GM21390 (cell line): ENCODE results near the gene HS3ST2.
"Not testable (repeated sequence)": the region's sequence is repeated elsewhere in the genome, so short reads cannot be mapped to it uniquely, and the experiment has no call there.

Experiments used
- ATAC-seq: cut with Tn5 transposase; IDR thresholded peaks from one replicate; pipeline ENCODE4 v1.9.1; 2021; ENCODE audit not compliant: unreplicated experiment

HS3ST2 gene

GRCh38 chr16:22929461-22929860 is 115.5 kb downstream of the HS3ST2 start:
- ATAC-seq = no peak

DNA sequence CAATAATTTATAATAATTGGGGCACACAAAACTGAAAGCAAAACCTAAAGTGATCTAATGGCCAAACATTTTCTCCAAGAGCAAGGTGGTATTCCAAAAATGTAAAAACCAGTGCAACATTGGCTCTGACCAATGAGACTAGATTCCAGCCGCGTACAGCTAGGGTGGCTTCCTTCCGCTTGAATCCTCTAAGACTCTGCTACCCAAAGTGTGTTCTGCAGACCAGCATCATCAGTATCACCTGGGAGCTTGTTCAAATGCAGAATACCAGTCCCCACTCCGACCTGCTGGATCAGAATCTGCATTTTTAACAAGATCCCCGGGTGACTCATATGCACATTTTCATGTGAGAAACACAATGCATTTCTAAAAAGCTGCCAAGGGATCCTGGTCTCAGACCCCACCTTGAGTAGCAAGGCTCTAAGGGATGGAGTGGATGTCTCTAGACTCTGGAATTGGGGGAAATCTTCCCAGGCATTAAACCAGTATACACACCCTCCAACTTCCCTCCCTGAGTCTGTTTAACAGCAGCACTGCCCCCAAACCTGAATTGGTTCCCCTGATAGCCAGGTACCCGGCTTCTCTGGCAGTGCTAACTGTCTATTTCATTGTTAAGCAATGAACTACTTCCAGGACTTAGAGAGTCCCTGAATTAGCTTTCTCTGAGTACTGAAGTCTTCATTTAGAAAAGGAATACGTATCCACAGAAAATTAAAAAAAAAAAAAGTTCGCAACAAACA is 118.2 kb downstream of the HS3ST2 start:
- no peak for ATAC-seq

- ATAC-seq = no peak
These were observed 119.2 kb downstream of the HS3ST2 start for GRCh38 chr16:22933173-22933572.

DNA sequence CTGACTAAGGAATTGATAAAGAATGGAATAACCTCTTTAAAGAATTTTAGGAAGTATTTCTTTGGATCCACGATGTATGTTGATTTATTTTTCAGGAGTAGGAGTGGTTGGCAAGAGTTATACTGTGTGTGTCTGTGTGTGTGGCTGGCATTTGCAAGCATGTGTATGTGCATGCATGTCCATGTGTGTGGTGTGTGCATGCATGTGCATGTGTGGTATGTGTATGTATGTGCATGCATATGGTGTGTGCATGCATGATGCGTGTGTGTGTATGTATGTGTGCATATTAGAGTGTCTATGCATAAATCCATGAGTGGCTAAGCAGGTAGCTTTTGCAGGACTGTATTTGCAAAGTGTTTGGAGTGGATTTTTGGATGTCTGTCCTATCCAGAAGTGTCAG is 120.8 kb downstream of the HS3ST2 start:
- no peak for ATAC-seq

DNA sequence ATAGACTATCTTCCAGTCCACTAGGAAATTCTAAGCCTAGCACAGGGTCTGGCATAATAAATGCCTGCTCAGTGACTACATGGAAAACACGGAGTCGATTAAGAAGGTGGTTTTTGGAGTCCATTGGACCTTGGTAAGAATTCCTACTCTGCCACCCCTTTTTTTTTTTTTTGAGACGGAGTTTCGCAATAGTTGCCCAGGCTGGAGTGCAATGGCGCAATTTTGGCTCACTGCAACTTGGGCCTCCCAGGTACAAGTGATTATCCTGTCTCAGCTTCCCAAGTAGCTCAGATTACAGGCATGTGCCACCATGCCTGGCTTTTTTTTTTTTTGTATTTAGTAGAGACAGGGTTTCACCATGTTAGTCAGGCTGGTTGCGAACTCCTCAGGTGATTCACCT is 123.2 kb downstream of the HS3ST2 start:
- ATAC-seq = no peak

DNA sequence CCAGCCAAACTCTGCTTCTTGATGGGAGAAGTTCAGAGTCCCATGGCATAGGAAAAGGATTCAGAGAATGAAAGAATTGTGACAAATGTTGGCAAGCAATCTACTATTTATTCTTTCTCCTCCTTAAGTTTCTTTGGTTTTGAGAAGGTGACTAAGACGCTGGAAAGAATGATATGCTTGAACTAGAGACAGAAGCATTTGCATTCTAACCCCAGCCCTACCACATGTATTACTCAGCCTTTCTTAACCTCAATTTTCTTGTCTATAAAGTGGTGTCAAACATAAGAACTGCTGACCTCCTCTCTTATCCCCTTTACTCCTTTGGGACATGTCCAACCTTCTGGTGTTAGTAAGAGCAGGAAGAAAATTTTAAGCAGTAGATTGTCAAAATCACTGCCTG is 124.7 kb downstream of the HS3ST2 start:
- no peak for ATAC-seq

DNA sequence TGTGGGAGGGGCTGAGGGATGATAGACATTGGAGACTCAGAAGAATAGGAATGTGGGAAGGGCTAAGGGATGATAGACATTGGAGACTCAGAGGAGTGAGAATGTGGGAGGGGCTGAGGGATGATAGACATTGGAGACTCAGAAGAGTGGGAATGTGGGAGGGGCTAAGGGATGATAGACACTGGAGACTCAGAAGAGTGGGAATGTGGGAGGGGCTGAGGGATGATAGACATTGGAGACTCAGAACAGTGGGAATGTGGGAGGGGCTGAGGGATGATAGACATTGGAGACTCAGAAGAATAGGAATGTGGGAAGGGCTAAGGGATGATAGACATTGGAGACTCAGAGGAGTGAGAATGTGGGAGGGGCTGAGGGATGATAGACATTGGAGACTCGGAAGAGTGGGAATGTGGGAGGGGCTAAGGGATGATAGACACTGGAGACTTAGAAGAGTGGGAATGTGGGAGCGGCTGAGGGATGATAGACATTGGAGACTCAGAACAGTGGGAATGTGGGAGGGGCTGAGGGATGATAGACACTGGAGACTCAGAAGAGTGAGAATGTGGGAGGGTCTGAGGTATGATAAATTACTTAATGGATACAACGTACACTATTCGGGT is 125.9 kb downstream of the HS3ST2 start:
- ATAC-seq = not testable (repeated sequence)

DNA sequence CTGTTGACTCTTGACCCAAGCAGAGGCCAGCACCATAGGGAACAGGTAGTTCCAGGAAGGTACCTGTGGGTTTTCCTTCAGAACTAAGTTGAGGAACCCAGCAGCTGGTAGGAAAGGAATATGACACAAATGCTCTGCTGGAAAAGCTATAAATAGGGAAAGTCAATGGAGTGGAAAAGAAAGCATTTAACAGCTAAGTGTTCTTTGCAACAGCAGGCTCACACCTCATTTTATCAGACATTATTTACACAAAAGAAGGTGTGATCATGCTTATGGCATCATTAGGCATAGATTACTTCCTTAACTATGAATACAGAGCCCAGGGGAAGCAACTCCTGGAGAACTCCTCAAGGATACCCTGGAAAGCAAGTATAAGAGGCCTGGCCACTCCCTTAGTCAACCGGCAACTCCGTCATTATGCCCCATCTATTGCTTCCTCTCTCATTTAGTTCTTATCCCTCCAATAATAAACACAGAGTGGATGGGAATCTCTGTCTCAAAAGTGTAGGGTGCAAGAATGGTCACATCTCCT is 128.1 kb downstream of the HS3ST2 start:
- ATAC-seq = no peak

- no peak for ATAC-seq
These were observed 128.8 kb downstream of the HS3ST2 start for GRCh38 chr16:22942811-22943210.

DNA sequence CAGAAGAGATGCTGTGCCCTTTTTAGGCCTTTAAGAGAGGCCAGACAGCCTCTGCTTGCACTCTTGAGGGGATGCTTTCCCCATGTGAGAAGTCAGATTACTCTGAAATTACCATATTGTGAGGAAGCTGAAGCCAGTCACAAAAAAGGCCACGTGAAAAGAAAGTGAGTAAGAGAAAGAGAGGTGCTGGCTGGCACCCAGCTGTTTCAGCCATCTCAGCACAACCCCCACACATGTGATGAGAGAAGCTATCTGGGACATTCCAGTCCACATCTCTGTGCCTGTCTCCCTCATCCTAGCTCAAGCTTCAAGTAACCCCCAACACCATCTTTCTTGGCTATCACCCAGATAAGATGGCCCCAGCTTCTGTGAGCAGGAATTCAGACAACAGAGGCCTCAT is 131.4 kb downstream of the HS3ST2 start:
- ATAC-seq = no peak

- no peak for ATAC-seq
These were observed 132.5 kb downstream of the HS3ST2 start for GRCh38 chr16:22946433-22946832.

GRCh38 chr16:22948058-22948602 is 134.2 kb downstream of the HS3ST2 start:
- ATAC-seq = no peak

DNA sequence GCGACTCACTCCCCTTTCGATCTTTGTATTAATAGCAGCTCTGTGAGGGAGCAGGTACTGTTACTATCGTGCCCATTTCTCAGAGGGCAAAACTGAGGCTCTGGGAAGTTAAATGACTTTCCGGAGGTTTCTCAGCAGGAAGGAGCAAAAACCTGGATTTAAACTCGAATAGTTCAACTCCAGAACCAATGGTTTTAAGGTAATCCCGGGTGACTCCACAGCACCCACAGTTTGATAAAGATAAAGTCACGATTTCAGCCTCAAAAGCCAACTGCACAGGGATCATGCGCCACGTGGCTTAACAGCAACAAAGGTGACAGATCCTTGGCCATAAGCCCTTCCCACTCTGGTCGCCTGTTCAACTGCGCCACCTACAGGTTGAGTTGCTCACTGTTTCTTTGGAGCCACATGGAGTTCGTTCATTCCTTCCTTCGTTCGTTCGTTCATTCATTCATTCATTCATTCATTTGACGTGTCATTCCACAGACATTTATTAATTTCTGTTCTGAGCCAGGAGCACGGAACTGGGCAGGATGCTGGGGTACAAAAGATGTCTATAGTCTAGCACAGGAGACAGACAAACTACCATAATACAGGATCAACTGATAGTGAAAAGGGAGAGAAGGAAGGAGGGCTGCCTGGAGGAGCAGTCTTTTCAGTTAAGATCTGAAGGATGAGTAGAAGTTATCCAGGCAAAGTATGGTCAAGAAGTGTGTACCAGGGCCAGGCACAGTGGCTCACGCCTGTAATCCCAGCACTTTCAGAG is 134.8 kb downstream of the HS3ST2 start:
- ATAC-seq = no peak

GRCh38 chr16:22955461-22956070 is 141.6 kb downstream of the HS3ST2 start:
- ATAC-seq = no peak

DNA sequence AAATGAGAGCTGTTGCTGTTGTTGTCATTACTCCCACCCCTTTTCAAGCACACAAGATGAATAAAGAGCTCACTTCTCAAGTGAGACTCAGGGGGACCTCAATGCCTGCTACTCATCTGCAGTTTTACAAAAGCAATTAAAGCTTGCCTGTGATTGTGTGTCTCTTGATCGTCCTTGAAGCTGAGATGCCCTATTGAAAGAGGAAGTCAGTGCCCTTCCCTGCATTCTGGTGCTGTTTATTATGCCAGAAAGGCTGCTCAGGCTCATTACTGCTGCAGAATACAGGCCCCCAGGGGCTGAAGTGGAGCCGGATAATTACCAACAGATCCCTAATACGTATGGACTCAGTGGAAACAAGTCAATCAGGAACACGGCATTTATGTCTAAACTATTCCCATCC is 147.2 kb downstream of the HS3ST2 start:
- no peak for ATAC-seq

DNA sequence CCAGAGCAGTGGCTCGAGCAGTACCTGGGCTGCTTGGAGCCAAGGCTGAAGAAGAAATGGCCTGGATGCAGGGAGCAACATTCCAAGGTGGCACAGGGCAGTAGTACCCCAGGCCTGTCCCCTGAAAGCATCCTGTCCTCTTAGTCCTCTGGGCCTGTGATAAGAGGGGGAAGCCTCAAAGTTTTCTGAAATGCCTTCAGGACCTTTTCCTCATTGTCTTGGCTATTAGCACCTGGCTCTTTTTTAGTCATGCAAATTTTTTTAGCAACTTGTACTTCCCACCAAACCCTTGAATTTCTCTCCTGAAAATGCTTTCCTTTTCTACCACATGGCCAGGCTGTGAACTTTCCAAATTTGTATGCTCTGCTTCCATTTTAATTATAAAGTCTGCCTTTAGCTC is 148.9 kb downstream of the HS3ST2 start:
- ATAC-seq = no peak
